ENCODE data around the gene CEP170B.
A peak's percentile ranks its signal among the peaks of the same experiment; 100 is the strongest.
"Not testable (repeated sequence)": the region's sequence is repeated elsewhere in the genome, so short reads cannot be mapped to it uniquely, and the experiment has no call there.

CEP170B gene

DNA sequence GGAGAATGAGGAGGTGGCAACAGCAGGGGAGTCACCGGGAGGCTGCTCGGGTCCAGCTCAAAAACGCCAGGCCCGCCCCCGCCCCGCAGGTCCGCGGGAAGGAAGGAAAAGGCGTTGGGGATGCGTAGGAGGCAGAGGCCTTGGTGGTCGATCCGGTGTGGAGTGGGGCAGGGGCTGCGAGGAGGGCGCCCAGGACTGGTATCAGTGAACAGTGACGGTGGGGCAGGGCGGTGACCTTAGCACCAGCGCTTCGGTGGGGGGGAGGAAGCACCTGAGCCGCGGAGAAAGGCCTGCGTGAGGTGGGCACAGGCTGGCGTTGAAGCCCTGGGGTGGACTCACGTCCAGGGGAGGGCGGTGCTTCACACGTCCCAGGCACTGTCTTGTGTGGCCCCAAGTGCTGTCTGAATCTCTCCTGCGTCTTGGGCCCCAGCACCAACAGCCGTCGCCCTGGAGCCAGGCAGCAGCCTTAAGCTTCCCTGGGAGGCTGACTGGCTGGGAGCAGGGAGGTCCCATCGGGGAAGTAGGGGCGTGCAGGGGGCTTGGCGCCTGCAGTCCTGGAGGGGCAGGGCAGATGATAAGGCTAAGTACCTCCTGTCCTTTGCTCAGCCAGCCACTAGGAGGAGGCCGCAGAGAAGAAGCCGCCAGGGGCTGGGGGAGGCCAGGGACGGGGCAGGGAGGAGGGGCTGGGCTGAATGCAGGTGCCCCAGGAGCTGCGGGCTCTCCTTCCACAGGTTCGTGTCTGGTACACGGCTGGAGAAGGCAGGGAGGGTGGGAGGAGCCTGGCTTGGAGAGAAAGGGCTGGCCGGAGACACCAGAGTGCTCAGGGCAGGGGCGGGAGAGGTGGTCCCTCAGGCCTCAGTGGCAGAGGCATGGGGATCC is 37.7 kb upstream of the CEP170B start:
- Histone ChIP-seq H3K36me3 (ENCODE audit: insufficient read depth, low read length) (no peaks in the 10 kb centered on the region), H3K4me1 (ENCODE audit: insufficient read depth, low read length, severe bottlenecking) (peaks cover 3% of the 10 kb centered on the region), H3K9me2 (ENCODE audit: low read depth, low read length) (no peaks in the 10 kb centered on the region), H3K27ac (ENCODE audit: low read depth, low read length, poor library complexity, severe bottlenecking) (no peak overlapping the region), H3K4me3 (ENCODE audit: low read depth, low read length, poor library complexity, severe bottlenecking) (no peak overlapping the region), H3K79me2 (ENCODE audit: insufficient read depth, low read length) (no peaks in the 10 kb centered on the region), H3K9me3 (ENCODE audit: low read length) (no peaks in the 10 kb centered on the region), H3K9ac (ENCODE audit: low read length) (no peak overlapping the region), H3F3A (ENCODE audit: insufficient read depth, low read length) (no peaks in the 10 kb centered on the region), H4K20me1 (ENCODE audit: insufficient read depth, low read length) (no peaks in the 10 kb centered on the region), H2AFZ (ENCODE audit: low read length) (no peak overlapping the region), H3K4me2 (ENCODE audit: low read length) (no peak overlapping the region), H3K27me3 (ENCODE audit: insufficient read depth, low read length) (peaks cover 5% of the 10 kb centered on the region; the same call in 1 of the 2 replicates)
- TF ChIP-seq, protein P1, sequence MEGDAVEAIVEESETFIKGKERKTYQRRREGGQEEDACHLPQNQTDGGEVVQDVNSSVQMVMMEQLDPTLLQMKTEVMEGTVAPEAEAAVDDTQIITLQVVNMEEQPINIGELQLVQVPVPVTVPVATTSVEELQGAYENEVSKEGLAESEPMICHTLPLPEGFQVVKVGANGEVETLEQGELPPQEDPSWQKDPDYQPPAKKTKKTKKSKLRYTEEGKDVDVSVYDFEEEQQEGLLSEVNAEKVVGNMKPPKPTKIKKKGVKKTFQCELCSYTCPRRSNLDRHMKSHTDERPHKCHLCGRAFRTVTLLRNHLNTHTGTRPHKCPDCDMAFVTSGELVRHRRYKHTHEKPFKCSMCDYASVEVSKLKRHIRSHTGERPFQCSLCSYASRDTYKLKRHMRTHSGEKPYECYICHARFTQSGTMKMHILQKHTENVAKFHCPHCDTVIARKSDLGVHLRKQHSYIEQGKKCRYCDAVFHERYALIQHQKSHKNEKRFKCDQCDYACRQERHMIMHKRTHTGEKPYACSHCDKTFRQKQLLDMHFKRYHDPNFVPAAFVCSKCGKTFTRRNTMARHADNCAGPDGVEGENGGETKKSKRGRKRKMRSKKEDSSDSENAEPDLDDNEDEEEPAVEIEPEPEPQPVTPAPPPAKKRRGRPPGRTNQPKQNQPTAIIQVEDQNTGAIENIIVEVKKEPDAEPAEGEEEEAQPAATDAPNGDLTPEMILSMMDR (IDR thresholded peaks at IDR 0.05; ENCODE audit: low read length): peak; percentile 56
- TF ChIP-seq EZH2 (IDR thresholded peaks at IDR 0.05; ENCODE audit: borderline replicate concordance, low read length): no peak

DNA sequence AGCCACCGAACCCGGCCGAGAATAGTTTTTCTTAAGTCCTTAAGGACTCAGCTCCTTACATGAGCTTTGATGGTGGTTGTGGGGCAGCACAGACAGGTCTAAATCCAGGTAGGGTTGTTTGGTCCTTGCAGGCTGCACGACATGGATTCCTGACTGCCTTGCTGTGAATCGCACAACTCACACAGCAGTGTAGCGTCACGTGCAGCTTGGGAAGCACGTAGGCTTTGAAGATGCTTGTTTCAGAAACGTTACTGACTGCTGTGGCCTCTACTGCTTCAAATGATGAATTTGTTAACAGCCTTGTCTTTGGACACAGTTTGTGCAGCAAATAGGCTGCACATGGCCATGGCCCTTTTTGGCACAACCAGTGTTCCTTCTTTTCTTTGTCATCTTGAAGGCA is 34.3 kb upstream of the CEP170B start:
- TF ChIP-seq, protein P1 (IDR thresholded peaks at IDR 0.05; ENCODE audit: low read length): no peak
- no peak for TF ChIP-seq EZH2 (IDR thresholded peaks at IDR 0.05; ENCODE audit: borderline replicate concordance, low read length)
- no peaks in the 10 kb centered on the region for H3F3A ChIP-seq (ENCODE audit: insufficient read depth, low read length)
- no peaks in the 10 kb centered on the region for H3K9me2 ChIP-seq (ENCODE audit: low read depth, low read length)
- H3K36me3 ChIP-seq (ENCODE audit: insufficient read depth, low read length): no peaks in the 10 kb centered on the region
- no peak overlapping the region for H2AFZ ChIP-seq (ENCODE audit: low read length)
- no peaks in the 10 kb centered on the region for H3K79me2 ChIP-seq (ENCODE audit: insufficient read depth, low read length)
- no peak overlapping the region for H3K4me2 ChIP-seq (ENCODE audit: low read length)
- H3K4me1 ChIP-seq (ENCODE audit: insufficient read depth, low read length, severe bottlenecking): peaks cover 3% of the 10 kb centered on the region
- H3K27ac ChIP-seq (ENCODE audit: low read depth, low read length, poor library complexity, severe bottlenecking): no peak overlapping the region
- H4K20me1 ChIP-seq (ENCODE audit: insufficient read depth, low read length): no peaks in the 10 kb centered on the region
- H3K27me3 ChIP-seq (ENCODE audit: insufficient read depth, low read length): no peaks in the 10 kb centered on the region; the same call in 1 of the 2 replicates
- no peak overlapping the region for H3K9ac ChIP-seq (ENCODE audit: low read length)
- H3K9me3 ChIP-seq (ENCODE audit: low read length): no peaks in the 10 kb centered on the region
- H3K4me3 ChIP-seq (ENCODE audit: low read depth, low read length, poor library complexity, severe bottlenecking): no peak overlapping the region

DNA sequence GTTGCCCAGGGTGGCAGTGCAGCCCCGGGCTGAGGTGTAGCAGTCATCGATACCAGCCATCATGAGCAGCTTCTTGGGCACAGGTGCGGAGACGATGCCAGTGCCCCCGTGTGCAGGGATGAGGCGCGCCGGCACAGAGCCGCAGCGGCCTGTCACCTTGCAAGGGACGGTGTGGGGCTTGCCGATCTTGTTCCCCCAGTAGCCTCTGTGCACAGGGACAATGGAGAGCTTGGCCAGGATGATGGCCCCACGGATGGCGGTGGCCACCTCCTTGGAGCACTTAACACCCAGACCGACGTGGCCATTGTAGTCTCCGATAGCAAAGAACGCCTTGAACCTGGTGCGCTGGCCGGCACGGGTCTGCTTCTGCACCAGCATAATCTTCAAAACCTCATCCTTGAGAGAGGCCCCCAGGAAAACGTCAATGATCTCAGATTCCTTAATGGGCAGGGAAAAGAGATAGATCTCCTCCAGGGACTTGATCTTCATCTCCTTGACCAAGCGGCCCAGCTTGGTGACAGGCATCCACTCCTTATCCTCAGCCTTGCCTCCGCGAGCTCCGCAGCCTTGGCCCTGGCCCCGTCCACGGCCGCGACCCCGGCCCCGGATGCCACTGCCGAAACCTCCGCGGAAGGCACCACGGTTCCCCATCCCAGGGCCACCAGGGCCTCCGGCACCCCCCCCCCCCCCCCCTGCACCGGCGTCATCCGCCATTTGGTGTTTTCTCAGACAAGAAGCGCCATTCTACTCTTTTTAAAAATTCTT is 28.7 kb upstream of the CEP170B start:
- H3K9me3 ChIP-seq (ENCODE audit: low read length); H2AFZ ChIP-seq (ENCODE audit: low read length); H3K4me3 ChIP-seq (ENCODE audit: low read depth, low read length, poor library complexity, severe bottlenecking); H3K27ac ChIP-seq (ENCODE audit: low read depth, low read length, poor library complexity, severe bottlenecking); H3K36me3 ChIP-seq (ENCODE audit: insufficient read depth, low read length); H3K79me2 ChIP-seq (ENCODE audit: insufficient read depth, low read length); H4K20me1 ChIP-seq (ENCODE audit: insufficient read depth, low read length); H3K4me2 ChIP-seq (ENCODE audit: low read length); H3F3A ChIP-seq (ENCODE audit: insufficient read depth, low read length); H3K27me3 ChIP-seq (ENCODE audit: insufficient read depth, low read length); H3K4me1 ChIP-seq (ENCODE audit: insufficient read depth, low read length, severe bottlenecking); H3K9me2 ChIP-seq (ENCODE audit: low read depth, low read length); H3K9ac ChIP-seq (ENCODE audit: low read length): not testable (repeated sequence)
